OCI-LY7 (cell line): ENCODE measurements around the gene HDGFL2.

Experiments used
- CTCF ChIP-seq: fragments of 200-600 bp; sonication (generic); conservative IDR thresholded peaks from 2 replicates; pipeline ENCODE4 v1.5.1; 2014; ENCODE audit warnings: mild to moderate bottlenecking, antibody characterized with exemption, low read length, moderate library complexity, mixed read lengths
- EZH2phosphoT487 ChIP-seq: fragments of 200-600 bp; sonication (generic); IDR thresholded peaks from 2 replicates; pipeline ENCODE4 v1.6.1; 2018; ENCODE audit warnings: low read depth, borderline replicate concordance, mild to moderate bottlenecking, mixed run types, antibody characterized with exemption, low read length, moderate library complexity, mixed read lengths

- TF ChIP-seq CTCF = no peak
- no peak for TF ChIP-seq EZH2phosphoT487
Observed at GRCh38 chr19:4482721-4483364, 10.7 kb downstream of the HDGFL2 start.
